Natural killer cell treated with Interleukin-12 subunit alpha and Interleukin-12 subunit beta and Interleukin-15 and Interleukin-18, amount 100 ng/mL, for 72 hours (primary cell): ENCODE results near the gene GSS. TPM values are rescaled to one million over a fixed set of nuclear protein-coding genes. Genes with fewer than 3 reads are reported as not detected.

Experiments used
- ATAC-seq, 2 donors: fragments of 150-1000 bp; cut with Tn5 transposase in 1 of 2; sonication (Bioruptor Pico), chemical (Tn5 transposase) in 1 of 2; 2 replicates each; pipeline ENCODE4 v1.10.0; 2021
- DNase-seq: peaks from one replicate; pipeline ENCODE4 v3.0.0; 2022; ENCODE audit warnings: low spot score
- H3K27ac Mint-ChIP-seq, 2 donors: 1 replicate in 1 of 2; 2 replicates in 1 of 2; pipeline ENCODE4 v1.8.0; 2022; ENCODE audit warnings: mixed read lengths in 2 of 2, mild to moderate bottlenecking in 1 of 2, moderate library complexity in 1 of 2
- H3K27me3 Mint-ChIP-seq, 2 donors: 1 replicate in 1 of 2; 2 replicates in 1 of 2; pipeline ENCODE4 v1.8.0; 2022; ENCODE audit warnings: mixed read lengths in 2 of 2
- H3K36me3 Mint-ChIP-seq: one replicate; pipeline ENCODE4 v1.8.0; 2022; ENCODE audit warnings: mixed read lengths
- H3K4me1 Mint-ChIP-seq, 2 donors: 1 replicate in 1 of 2; 2 replicates in 1 of 2; pipeline ENCODE4 v1.8.0; 2022; ENCODE audit warnings: low read depth in 2 of 2, mixed read lengths in 2 of 2, mild to moderate bottlenecking in 1 of 2
- H3K4me3 Mint-ChIP-seq: one replicate; pipeline ENCODE4 v1.8.0; 2022; ENCODE audit warnings: mixed read lengths
- H3K9me3 Mint-ChIP-seq: 2 replicates; pipeline ENCODE4 v1.8.0; 2022; ENCODE audit warnings: mixed read lengths
- total RNA-seq, 2 donors: library from RNA; stranded (reverse); gene quantifications; one replicate each; pipeline ENCODE4 v1.2.3, GENCODE V29; 2022

GSS gene
- total RNA-seq, 2 donors from 2014 or later = 53.3 to 71.3 TPM

- Mint-ChIP-seq H3K27me3 (peaks cover 10 to 11% of the 10 kb centered on the region in 2 donors), H3K4me1 (no peaks in the 10 kb centered on the region), H3K27ac (no peak overlapping the region), H3K36me3 (no peaks in the 10 kb centered on the region), H3K4me3 (no peak overlapping the region), H3K9me3 (no peaks in the 10 kb centered on the region)
- ATAC-seq = no peak
- peak; percentile 39 for DNase-seq
Observed at GRCh38 chr20:34977365-34978091, 21.9 kb upstream of the GSS start.

DNA sequence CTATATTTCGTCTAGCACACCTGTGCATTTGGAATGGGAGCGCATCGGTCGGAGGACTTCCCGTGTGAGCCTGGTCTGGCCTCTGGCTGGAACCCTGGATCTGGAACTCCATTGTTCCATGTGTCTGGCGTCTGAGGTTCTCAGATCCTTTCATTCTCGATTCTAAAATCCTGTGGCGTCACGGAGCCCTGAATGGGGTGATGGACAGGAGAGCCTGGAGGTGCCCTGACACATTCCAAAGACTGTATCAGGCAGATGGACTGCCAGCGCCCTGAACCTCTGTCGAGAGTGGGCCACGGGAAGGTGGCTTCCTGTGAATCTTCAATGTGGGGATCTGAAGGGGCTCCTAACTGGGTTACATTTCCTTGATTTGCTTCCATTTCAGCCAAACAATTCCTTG is 20.7 kb upstream of the GSS start:
- Mint-ChIP-seq H3K36me3 (no peaks in the 10 kb centered on the region), H3K4me3 (no peak overlapping the region), H3K4me1 (no peaks in the 10 kb centered on the region), H3K9me3 (no peaks in the 10 kb centered on the region), H3K27me3 (peaks cover 7 to 11% of the 10 kb centered on the region in 2 donors), H3K27ac (no peak overlapping the region)
- no peak for ATAC-seq
- peak; percentile 44 for DNase-seq

DNA sequence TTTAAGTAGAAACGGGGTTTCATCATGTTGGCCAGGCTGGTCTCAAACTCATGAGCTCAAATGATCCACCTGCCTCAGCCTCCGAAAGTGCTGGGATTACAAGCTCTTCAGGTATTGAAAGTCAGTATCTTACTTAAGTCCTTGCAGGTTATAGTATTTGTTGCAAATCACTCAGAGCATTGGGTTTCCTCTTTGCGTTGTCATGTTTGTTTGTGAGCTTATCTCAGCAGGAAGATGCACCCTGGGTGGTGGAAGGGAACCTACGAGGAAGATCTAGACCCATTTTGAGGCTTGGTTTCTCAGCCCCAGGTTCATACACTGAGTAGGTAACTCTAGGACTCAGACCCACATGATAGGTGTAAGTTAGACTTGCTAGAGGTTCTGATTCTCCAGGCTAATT is 18.6 kb upstream of the GSS start:
- DNase-seq = peak; percentile 42
- ATAC-seq = no peak
- Mint-ChIP-seq H3K27me3 (peaks cover 7 to 11% of the 10 kb centered on the region in 2 donors), H3K36me3 (no peaks in the 10 kb centered on the region), H3K9me3 (no peaks in the 10 kb centered on the region), H3K4me1 (no peaks in the 10 kb centered on the region), H3K4me3 (no peak overlapping the region), H3K27ac (no peak overlapping the region)

- H3K27ac Mint-ChIP-seq = no peak overlapping the region
- no peaks in the 10 kb centered on the region for H3K4me1 Mint-ChIP-seq
- no peak for ATAC-seq
- no peaks in the 10 kb centered on the region for H3K9me3 Mint-ChIP-seq
- H3K4me3 Mint-ChIP-seq = no peak overlapping the region
- H3K36me3 Mint-ChIP-seq = no peaks in the 10 kb centered on the region
- H3K27me3 Mint-ChIP-seq = peaks cover under 1 to 3% of the 10 kb centered on the region in 2 donors
- peak; percentile 38 for DNase-seq
Observed at GRCh38 chr20:34971561-34972235, 16.1 kb upstream of the GSS start.

- ATAC-seq (no peak), DNase-seq (no peak)
- Mint-ChIP-seq H3K27me3 (peaks cover 0 to 3% of the 10 kb centered on the region in 2 donors), H3K36me3 (no peaks in the 10 kb centered on the region), H3K4me1 (no peaks in the 10 kb centered on the region), H3K4me3 (no peak overlapping the region), H3K9me3 (no peaks in the 10 kb centered on the region), H3K27ac (no peak overlapping the region)
Observed at GRCh38 chr20:34970846-34971560, 15.4 kb upstream of the GSS start.

DNA sequence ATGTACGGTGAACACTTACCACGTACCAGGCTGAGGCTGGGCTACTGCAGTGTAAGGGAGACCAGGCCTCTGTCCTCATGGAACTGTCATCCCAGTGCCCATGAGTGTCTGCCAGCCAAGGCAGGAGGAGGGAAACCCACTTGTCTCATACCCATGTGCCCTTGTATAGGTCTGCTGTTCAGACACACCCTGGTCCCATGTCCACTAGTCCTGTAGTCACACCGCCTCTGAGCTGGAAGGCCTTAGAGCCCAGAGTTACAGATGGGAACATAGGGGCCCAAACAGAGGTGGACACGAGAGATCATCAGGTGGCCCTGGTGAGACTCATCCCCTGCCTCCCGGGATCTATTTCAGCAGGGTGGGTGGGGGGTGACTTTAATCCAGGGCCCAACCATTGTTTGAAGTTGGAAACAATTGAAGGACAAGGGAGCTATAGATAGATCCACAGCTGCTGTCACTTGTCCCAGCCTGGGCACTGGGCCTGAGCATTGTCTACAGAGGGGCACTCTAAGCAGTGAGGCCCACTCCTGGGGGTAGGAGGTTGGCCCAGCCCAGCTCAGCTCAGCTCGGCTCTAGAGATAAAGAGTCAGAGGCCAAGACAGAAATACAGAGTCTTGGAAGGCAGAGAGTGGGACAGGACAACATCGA is 14.7 kb upstream of the GSS start:
- H3K27me3 Mint-ChIP-seq = peaks cover 0 to 3% of the 10 kb centered on the region in 2 donors
- DNase-seq (peak; percentile 25), ATAC-seq (no peak)
- H3K9me3 Mint-ChIP-seq = no peaks in the 10 kb centered on the region
- no peak overlapping the region for H3K27ac Mint-ChIP-seq
- H3K4me3 Mint-ChIP-seq = no peak overlapping the region
- no peaks in the 10 kb centered on the region for H3K36me3 Mint-ChIP-seq
- H3K4me1 Mint-ChIP-seq = no peaks in the 10 kb centered on the region

DNA sequence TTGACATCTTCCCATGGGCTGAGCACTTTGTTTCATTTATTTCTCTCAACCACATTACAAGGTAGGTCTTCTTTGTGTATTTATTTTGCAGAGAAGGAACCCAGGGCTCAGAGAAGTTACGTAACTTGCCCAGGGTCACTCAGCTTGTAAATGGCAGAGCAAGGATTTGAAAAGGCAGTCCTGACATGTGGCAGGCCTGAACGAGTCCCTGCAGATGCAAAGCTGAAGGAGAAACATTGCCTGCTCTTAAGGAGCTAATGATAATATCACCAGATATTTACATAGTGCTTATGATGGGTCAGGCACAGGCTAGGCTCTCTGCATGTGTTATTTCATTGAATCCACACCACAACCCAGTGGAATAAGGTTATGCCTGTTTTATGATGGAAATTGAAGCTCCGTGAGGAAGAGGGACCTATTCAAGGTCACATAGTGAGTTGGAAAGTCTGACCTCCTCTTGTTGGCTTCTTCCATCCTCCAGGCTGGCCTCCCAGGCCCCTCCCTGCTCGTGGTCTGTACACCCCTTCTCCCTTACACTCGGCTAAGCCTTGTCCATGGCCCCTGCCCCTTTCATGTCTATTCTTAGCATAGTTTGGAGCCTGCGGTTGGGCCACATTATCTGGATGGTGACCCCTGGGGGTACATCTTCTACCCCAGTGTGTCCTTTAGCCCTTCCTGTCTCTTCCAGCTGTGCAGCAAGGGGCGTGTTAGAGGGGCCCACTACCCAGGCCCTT is 12.6 kb upstream of the GSS start:
- Mint-ChIP-seq H3K9me3 (no peaks in the 10 kb centered on the region), H3K36me3 (no peaks in the 10 kb centered on the region), H3K27me3 (no peaks in the 10 kb centered on the region), H3K27ac (no peak overlapping the region), H3K4me1 (no peaks in the 10 kb centered on the region), H3K4me3 (no peak overlapping the region)
- DNase-seq (peak; percentile 40), ATAC-seq (no peak)

GRCh38 chr20:34967421-34967820 is 11.8 kb upstream of the GSS start:
- Mint-ChIP-seq H3K27ac (no peak overlapping the region), H3K4me3 (no peak overlapping the region), H3K4me1 (no peaks in the 10 kb centered on the region), H3K27me3 (no peaks in the 10 kb centered on the region), H3K36me3 (no peaks in the 10 kb centered on the region), H3K9me3 (no peaks in the 10 kb centered on the region)
- DNase-seq = peak; percentile 56
- no peak for ATAC-seq

DNA sequence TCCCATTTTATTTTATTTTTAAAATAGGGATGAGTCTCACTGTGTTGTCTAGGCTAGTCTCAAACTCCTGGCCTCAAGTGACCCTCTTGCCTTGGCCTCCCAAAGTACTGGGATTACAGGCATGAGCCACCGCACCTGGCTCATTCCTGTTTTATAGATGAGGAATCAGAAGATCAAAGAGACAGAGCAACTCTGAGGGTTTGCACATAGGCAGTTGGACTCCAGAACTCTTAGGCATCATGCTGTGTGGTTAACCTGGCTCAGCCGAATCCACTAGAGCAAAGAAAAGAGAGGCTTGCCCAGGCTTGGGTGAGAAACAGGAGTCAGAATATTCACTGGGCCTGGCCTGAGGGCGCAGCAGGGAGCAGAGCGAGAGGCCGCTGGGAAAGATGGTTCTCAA is 9.4 kb upstream of the GSS start:
- no peak overlapping the region for H3K4me3 Mint-ChIP-seq

DNA sequence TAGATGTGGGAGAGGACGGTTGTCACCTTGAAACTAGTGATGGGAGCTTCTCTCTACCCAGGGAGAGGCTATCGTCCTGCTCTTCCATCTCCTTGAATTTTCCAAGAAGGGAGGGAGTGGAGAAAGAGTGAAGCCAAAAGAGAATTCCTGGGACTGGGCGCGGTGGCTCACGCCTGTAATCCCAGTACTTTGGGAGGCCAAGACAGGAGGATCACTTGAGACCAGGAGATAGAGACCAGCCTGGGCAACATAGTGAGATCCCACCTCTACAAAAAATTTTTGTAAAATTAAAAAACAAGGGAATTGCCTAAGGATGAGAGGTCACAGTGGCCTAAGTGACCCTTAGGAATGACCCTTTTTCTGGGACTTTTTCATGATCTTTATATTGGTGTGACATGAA is 8.9 kb upstream of the GSS start:
- Mint-ChIP-seq H3K4me1 (no peaks in the 10 kb centered on the region), H3K4me3 (no peak overlapping the region), H3K36me3 (no peaks in the 10 kb centered on the region), H3K27me3 (no peaks in the 10 kb centered on the region), H3K9me3 (no peaks in the 10 kb centered on the region), H3K27ac (no peak overlapping the region)
- DNase-seq (no peak), ATAC-seq (no peak)

More for the DNA sequence above, 9.4 kb upstream of the GSS start:
- Mint-ChIP-seq H3K27ac (no peak overlapping the region), H3K4me1 (no peaks in the 10 kb centered on the region), H3K9me3 (no peaks in the 10 kb centered on the region), H3K36me3 (no peaks in the 10 kb centered on the region), H3K27me3 (no peaks in the 10 kb centered on the region)
- DNase-seq (no peak), ATAC-seq (no peak)

DNA sequence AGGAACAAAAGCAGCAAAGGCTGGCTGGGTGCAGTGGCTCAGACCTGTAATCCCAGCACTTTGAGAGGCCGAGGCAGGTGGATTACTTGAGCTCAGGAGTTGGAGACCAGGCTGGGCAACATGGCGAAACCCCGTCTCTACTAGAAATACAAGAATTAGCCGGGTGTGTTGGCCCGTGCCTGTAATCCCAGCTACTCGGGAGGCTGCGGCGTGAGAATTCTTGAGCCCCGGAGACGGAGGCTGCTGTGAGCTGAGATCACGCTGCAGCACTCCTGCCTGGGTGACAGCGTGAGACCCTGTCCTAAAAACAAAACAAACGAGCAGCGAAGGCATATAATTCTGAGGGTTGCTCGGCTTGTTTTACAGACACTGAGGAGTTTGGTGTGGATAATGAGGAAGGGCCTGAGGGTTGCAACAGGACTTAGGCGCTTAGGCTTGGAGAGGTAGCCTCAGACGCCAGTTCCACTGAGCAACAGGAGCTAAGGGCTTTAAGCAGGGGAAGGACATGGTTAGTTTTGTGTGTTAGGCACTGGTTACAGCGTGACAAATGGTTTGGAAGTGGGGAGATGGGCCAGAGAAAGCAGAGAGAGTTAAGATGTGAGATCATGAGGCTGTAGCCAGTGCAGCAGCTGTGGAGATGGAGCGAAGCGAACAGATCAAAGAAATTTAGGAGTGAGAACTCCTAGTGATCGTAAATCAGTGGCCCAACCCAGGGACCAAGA is 1.3 kb upstream of the GSS start:
- H3K27ac Mint-ChIP-seq = peak overlapping the region; percentile 94 to 96

GRCh38 chr20:34956041-34956458 is 444 bp upstream of the GSS start:
- Mint-ChIP-seq H3K4me3 (peak overlapping the region; percentile 95), H3K27me3 (no peaks in the 10 kb centered on the region), H3K27ac (peak overlapping the region; percentile 94 to 96), H3K36me3 (no peaks in the 10 kb centered on the region), H3K4me1 (peaks cover 22% of the 10 kb centered on the region in 2 donors), H3K9me3 (no peaks in the 10 kb centered on the region)
- DNase-seq (no peak), ATAC-seq (no peak)

More for the DNA sequence above, 1.3 kb upstream of the GSS start:
- peak overlapping the region; percentile 95 for H3K4me3 Mint-ChIP-seq
- DNase-seq = peak; percentile 42
- H3K4me1 Mint-ChIP-seq = peaks cover 22% of the 10 kb centered on the region in 2 donors
- H3K36me3 Mint-ChIP-seq = no peaks in the 10 kb centered on the region
- H3K9me3 Mint-ChIP-seq = no peaks in the 10 kb centered on the region
- ATAC-seq = no peak
- H3K27me3 Mint-ChIP-seq = no peaks in the 10 kb centered on the region

GRCh38 chr20:34954904-34955230 is 739 bp downstream of the GSS start:
- Mint-ChIP-seq H3K9me3 (no peaks in the 10 kb centered on the region), H3K27me3 (no peaks in the 10 kb centered on the region), H3K4me3 (peak overlapping the region; percentile 95), H3K4me1 (peaks cover 22% of the 10 kb centered on the region in 2 donors), H3K36me3 (peaks cover 5% of the 10 kb centered on the region), H3K27ac (peak overlapping the region; percentile 94 to 96)
- ATAC-seq (peak in 1 of 2 donors; percentile 2), DNase-seq (peak; percentile 54)
